Sigmoid colon (tissue), 7 donors: ENCODE measurements around the gene EIF4EBP2. TPM values are rescaled to one million over a fixed set of nuclear protein-coding genes. Genes with fewer than 3 reads are reported as not detected.
A peak's percentile ranks its signal among the peaks of the same experiment; 100 is the strongest.

Experiments
- DNase-seq: peaks from one replicate; pipeline ENCODE4 v3.0.0-alpha.2; 2019
- H3K27ac ChIP-seq, 4 donors: fragments of 200-600 bp; sonication (generic); one replicate each; pipeline ENCODE4 v1.5.1; 2016 to 2019; ENCODE audit warnings: mild to moderate bottlenecking in 1 of 4
- H3K27me3 ChIP-seq, 3 donors: fragments of 200-600 bp; sonication (generic); one replicate each; pipeline ENCODE4 v1.5.1; 2019; ENCODE audit warnings: mild to moderate bottlenecking in 1 of 3
- H3K36me3 ChIP-seq, 4 donors: fragments of 200-600 bp; sonication (generic); one replicate each; pipeline ENCODE4 v1.5.1; 2016 to 2019
- H3K4me1 ChIP-seq, 4 donors: fragments of 200-600 bp; sonication (generic); one replicate each; pipeline ENCODE4 v1.5.1; 2017 to 2019
- H3K4me3 ChIP-seq, 4 donors: fragments of 200-600 bp; sonication (generic); one replicate each; pipeline ENCODE4 v1.5.1; 2017 to 2019; ENCODE audit warnings: mild to moderate bottlenecking in 2 of 4, moderate library complexity in 1 of 4
- H3K9me3 ChIP-seq, 4 donors: fragments of 200-600 bp in 3 of 4; sonication (generic) in 3 of 4; one replicate each; pipeline versions ENCODE4 v1.5.1 to v1.6.1; 2013 to 2019
- CTCF ChIP-seq, 4 experiments: fragments of 450-650 bp in 3 of 4; fragments of 200-600 bp in 1 of 4; IDR thresholded peaks; one replicate each; pipeline ENCODE4 v1.5.1; 2016 to 2019; ENCODE audit warnings: antibody characterized with exemption in 4 of 4, mild to moderate bottlenecking in 3 of 4, moderate library complexity in 2 of 4
- EP300 ChIP-seq, 4 donors: sonication (generic); formaldehyde crosslinking; IDR thresholded peaks; one replicate each; pipeline ENCODE4 v1.6.1; 2017; ENCODE audit warnings: antibody characterized with exemption in 4 of 4
- POLR2A ChIP-seq, 2 donors: fragments of 450-650 bp; IDR thresholded peaks; one replicate each; pipeline ENCODE4 v1.6.1; 2016; ENCODE audit warnings: antibody characterized with exemption in 2 of 2, mild to moderate bottlenecking in 2 of 2, moderate library complexity in 2 of 2
- POLR2AphosphoS5 ChIP-seq, 4 donors: sonication (generic); formaldehyde crosslinking; IDR thresholded peaks; one replicate each; pipeline ENCODE4 v1.6.1; 2017; ENCODE audit warnings: antibody characterized with exemption in 4 of 4
- WGBS, 2 donors: extraction: QIAGEN DNeasy Blood & Tissue Kit; methylation state at CpG; one replicate each; pipeline ENCODE4 v1.1.7; 2013; 5-methylcytosine and 5-hydroxymethylcytosine counted together
- intact Hi-C: fragments of 100-400 bp; cut with DNase I; formaldehyde crosslinking; loops from one replicate; pipeline ENCODE4 v1.15.1; 2023
- polyA plus RNA-seq, 3 donors: library from polyadenylated mRNA; stranded (reverse); fragments of 200-250 nt; gene quantifications; one replicate each; pipeline ENCODE4 v1.2.3, GENCODE V29; 2013
- total RNA-seq, 4 donors: library from RNA; depleted of rRNA; stranded (reverse); fragments of >200 nt; gene quantifications; one replicate each; pipeline ENCODE4 v1.1.0, GENCODE V29; 2016
- donor health status: healthy with polysubstance abuse.
- donor health status: Bipolar disorder and iron deficiency.
- donor health status: healthy.

The EIF4EBP2 gene, protein sequence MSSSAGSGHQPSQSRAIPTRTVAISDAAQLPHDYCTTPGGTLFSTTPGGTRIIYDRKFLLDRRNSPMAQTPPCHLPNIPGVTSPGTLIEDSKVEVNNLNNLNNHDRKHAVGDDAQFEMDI
- total RNA-seq: 10 to 100 TPM; 67.1 to 76.0 (median 72.6) TPM
- polyA plus RNA-seq: 100 to 1,000 TPM in 1 of 3 donors, 10 to 100 TPM in 2; 34.7 to 102 (median 76.3) TPM

DNA sequence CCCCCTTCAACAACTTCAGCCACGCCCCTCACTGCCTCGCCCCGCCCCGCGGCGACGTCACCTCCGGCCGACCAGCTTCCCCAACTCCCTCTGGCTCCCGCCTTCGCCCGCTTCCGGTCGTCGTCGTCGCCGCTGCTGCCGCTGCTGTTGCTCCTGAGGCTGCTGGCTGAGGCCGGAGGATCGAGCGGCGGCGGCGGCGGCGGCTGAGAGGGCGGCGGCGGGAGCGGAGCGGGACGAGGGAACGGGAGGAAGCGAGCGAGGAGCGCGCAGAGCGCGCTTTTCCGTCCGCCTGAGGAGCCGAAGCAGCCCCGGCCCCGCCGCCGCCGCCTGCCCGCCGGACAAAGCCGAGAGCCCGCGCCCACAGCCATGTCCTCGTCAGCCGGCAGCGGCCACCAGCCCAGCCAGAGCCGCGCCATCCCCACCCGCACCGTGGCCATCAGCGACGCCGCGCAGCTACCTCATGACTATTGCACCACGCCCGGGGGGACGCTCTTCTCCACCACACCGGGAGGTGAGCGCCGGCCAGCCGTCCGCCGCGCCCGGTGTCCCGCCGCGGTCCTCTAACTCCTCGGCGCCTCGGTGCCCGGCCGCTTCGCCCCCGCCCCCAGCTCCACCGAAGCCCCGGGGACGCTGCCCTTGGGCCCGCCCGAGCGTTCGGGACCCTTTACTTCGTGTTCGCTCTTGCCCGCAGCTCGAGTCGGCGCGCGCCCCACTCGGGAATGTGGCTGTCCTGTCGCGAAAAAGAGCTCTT lies at the start of gene EIF4EBP2:
TSS of gene EIF4EBP2 (plus strand) at position 110 of the 751 bp plus-strand sequence. CDS start at position 367, 257 bp downstream.
- no peak for TF ChIP-seq CTCF (IDR thresholded peaks at IDR 0.05)
- TF ChIP-seq POLR2AphosphoS5 (IDR thresholded peaks at IDR 0.05): peak; percentile 100
- peak in 1 of 4 donors; percentile 9 for TF ChIP-seq EP300 (IDR thresholded peaks at IDR 0.05)
- TF ChIP-seq POLR2A (IDR thresholded peaks at IDR 0.05): peak; percentile 95 to 97
- no peaks in the 10 kb centered on the region for H3K9me3 ChIP-seq
- H3K4me1 ChIP-seq: peaks cover 0 to 38% (median 29%) of the 10 kb centered on the region in 4 donors
- H3K36me3 ChIP-seq: no peaks in the 10 kb centered on the region
- intact Hi-C loops: loop anchor here (2.0 to 10.0 kb wide), 3 partner anchors 21 to 811 kb away; partner anchors contain the start of genes LRRC20 and UNC5B
- peak within 1 kb of the TSS; percentile 88 to 92 (median 88) for H3K4me3 ChIP-seq
- WGBS, 2 donors: 1% methylated on average over 103 of the region's 103 CpGs
- H3K27me3 ChIP-seq: no peaks in the 10 kb centered on the region
- peak; percentile 99 for DNase-seq
- peak within 1 kb of the TSS; percentile 99 to 100 (median 100) for H3K27ac ChIP-seq

DNA sequence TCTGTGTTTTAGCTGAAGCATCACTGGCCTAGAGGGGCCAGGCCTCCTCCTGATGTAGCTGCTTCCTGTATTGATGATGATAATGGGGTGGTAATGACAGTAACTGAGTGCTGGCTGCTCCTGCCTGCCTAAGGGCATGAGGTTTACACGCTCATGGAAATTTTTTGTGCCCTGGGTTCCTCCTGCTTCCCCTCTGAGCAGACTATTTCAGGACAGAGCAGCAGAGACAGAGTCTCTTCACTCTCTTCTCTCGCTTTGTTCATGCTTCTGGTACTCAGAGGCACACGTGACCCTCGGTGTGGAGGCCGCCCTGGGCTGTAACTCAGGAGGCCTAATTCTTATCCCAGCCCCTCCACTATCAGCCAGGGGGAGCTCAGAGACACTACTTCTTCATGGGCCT lies 49.4 kb upstream of the EIF4EBP2 start:
- no peak overlapping the region for H3K4me3 ChIP-seq
- TF ChIP-seq POLR2A (IDR thresholded peaks at IDR 0.05): no peak
- TF ChIP-seq POLR2AphosphoS5 (IDR thresholded peaks at IDR 0.05): no peak
- WGBS, 2 donors: 85 to 94% methylated on average over 5 of the region's 5 CpGs
- no peak overlapping the region for H3K27ac ChIP-seq
- intact Hi-C loops: no loop called here
- DNase-seq: peak; percentile 26
- H3K36me3 ChIP-seq: no peaks in the 10 kb centered on the region
- peaks cover 0 to 8% (median 4%) of the 10 kb centered on the region in 4 donors for H3K4me1 ChIP-seq
- H3K9me3 ChIP-seq: no peaks in the 10 kb centered on the region
- no peaks in the 10 kb centered on the region for H3K27me3 ChIP-seq

DNA sequence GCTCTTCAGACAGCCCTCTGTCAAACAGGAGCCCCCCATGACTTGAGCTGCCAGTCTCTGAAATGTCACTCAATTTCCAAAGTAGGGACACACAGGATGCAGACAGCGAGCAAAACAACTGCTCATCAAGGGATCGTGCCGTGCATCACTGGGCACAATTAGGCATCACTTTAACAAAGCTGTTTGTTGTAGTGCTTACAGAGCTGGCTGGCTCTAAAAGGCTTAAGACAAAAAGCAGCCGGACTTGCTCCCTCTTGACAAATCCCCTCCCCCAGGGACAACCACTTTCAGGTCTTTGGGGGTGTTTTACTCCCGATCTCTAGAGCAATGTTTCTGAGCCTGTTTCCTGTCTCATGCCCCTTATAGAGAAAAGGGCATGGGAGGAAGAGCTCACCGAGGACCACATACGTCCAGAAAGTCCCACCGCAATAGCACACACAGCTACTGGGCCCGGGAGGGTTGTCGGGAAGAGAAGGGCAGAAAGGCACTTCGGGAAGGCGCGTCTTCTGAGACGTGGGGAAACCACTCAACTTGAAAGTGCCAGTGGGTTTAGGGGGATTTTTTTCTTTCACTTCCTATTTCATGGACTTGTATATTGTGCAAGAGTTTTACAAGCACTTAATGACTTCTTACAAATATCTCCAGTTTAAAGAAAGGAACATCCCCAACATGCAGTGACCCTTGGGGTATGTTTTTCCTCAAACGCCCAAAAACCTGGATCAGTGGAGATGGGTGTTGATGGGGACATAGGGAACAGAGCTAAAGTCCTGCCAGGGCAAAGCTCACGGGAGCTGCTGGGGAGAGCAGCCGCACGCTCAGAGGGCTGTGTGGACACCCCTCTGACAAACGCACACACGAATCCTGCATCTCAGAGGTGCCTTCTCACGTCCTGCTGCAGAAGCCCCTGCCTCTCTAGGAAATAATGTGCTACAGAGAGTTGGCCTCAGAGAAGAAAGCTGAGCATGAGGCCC lies 48.6 kb upstream of the EIF4EBP2 start:
- H3K4me3 ChIP-seq: no peak overlapping the region
- no peaks in the 10 kb centered on the region for H3K36me3 ChIP-seq
- TF ChIP-seq CTCF (IDR thresholded peaks at IDR 0.05) (no peak), POLR2A (IDR thresholded peaks at IDR 0.05) (no peak), POLR2AphosphoS5 (IDR thresholded peaks at IDR 0.05) (no peak), EP300 (IDR thresholded peaks at IDR 0.05) (no peak)
- H3K27ac ChIP-seq: no peak overlapping the region
- 60 to 77% methylated on average over 21 of the region's 21 CpGs for WGBS, 2 donors
- H3K9me3 ChIP-seq: no peaks in the 10 kb centered on the region
- no peak for DNase-seq
- intact Hi-C loops: no loop called here
- peaks cover 0 to 8% (median 4%) of the 10 kb centered on the region in 4 donors for H3K4me1 ChIP-seq
- no peaks in the 10 kb centered on the region for H3K27me3 ChIP-seq

DNA sequence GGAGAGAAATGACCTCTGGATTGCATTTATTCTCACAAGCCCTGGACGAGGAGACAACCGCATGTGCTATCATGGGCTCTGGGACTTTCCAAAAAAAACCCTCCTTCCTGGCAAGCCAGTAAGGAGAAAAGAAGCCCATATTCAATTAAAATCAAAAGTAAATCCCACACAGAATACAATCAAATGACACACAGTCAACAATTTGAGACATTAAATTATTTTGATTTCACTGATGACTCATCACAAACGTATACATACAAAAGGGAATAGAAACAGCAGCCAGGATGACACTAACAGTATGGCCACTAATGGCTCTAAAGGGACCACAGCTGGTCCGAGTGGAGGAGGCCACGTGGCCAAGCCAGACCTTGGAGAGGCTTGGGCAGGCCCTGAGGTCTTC lies 46.4 kb upstream of the EIF4EBP2 start:
- 56 to 59% methylated on average over 5 of the region's 5 CpGs for WGBS, 2 donors
- no peaks in the 10 kb centered on the region for H3K36me3 ChIP-seq
- no peaks in the 10 kb centered on the region for H3K27me3 ChIP-seq
- H3K4me1 ChIP-seq: peaks cover 0 to 8% (median 4%) of the 10 kb centered on the region in 4 donors
- H3K9me3 ChIP-seq: no peaks in the 10 kb centered on the region
- no peak overlapping the region for H3K27ac ChIP-seq
- intact Hi-C loops: no loop called here
- TF ChIP-seq CTCF (IDR thresholded peaks at IDR 0.05) (no peak), POLR2AphosphoS5 (IDR thresholded peaks at IDR 0.05) (no peak)
- DNase-seq: no peak
- no peak overlapping the region for H3K4me3 ChIP-seq
